SU-DHL-6 (cell line): ENCODE data around the gene STPG4.

Experiments used
- EZH2phosphoT487 ChIP-seq: fragments of 200-600 bp; sonication (generic), shearing (Covaris generic); conservative IDR thresholded peaks from 2 replicates; pipeline ENCODE4 v1.6.1; 2018; ENCODE audit warnings: mild to moderate bottlenecking, antibody characterized with exemption, low read length, moderate library complexity, mixed read lengths
- TF ChIP-seq, protein P1 (sequence below): fragments of 200-600 bp; sonication (generic); IDR thresholded peaks from one replicate; pipeline ENCODE4 v1.5.1; 2017; ENCODE audit warnings: antibody characterized with exemption, mild to moderate bottlenecking, low read length, moderate library complexity; ENCODE audit not compliant: insufficient read depth, poor library complexity, severe bottlenecking

DNA sequence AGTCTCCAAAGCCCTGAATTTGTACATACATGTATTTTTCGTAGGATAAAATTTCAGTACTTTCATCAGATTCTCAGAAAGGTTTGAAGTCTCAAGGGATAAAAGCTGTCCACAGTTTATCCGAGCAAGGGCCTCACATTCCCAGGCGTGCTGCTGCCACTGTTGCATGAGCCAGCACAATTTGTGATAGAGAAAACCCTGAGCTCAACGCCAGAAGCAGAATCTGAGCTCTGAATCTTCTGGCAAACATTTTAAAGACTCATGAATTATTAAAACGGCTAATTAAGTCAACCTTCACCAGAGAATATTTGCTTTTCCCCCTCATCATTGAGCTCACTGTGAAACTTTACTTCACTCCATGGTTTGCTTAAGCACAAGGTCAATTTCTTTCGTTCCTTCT, 38.5 kb upstream of the STPG4 start:
- TF ChIP-seq EZH2phosphoT487: no peak
- TF ChIP-seq, protein P1, sequence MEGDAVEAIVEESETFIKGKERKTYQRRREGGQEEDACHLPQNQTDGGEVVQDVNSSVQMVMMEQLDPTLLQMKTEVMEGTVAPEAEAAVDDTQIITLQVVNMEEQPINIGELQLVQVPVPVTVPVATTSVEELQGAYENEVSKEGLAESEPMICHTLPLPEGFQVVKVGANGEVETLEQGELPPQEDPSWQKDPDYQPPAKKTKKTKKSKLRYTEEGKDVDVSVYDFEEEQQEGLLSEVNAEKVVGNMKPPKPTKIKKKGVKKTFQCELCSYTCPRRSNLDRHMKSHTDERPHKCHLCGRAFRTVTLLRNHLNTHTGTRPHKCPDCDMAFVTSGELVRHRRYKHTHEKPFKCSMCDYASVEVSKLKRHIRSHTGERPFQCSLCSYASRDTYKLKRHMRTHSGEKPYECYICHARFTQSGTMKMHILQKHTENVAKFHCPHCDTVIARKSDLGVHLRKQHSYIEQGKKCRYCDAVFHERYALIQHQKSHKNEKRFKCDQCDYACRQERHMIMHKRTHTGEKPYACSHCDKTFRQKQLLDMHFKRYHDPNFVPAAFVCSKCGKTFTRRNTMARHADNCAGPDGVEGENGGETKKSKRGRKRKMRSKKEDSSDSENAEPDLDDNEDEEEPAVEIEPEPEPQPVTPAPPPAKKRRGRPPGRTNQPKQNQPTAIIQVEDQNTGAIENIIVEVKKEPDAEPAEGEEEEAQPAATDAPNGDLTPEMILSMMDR: no peak
